AML-193 (cell line): Measurements from ENCODE around the gene DPH6.
"Not testable (repeated sequence)": the region's sequence is repeated elsewhere in the genome, so short reads cannot be mapped to it uniquely, and the experiment has no call there.

Source experiments
- DNase-seq, 2 experiments: peaks; one replicate each; lab custom pipeline; 2025; lab: John Stamatoyannopoulos, UW

DPH6 gene, protein sequence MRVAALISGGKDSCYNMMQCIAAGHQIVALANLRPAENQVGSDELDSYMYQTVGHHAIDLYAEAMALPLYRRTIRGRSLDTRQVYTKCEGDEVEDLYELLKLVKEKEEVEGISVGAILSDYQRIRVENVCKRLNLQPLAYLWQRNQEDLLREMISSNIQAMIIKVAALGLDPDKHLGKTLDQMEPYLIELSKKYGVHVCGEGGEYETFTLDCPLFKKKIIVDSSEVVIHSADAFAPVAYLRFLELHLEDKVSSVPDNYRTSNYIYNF

DNA sequence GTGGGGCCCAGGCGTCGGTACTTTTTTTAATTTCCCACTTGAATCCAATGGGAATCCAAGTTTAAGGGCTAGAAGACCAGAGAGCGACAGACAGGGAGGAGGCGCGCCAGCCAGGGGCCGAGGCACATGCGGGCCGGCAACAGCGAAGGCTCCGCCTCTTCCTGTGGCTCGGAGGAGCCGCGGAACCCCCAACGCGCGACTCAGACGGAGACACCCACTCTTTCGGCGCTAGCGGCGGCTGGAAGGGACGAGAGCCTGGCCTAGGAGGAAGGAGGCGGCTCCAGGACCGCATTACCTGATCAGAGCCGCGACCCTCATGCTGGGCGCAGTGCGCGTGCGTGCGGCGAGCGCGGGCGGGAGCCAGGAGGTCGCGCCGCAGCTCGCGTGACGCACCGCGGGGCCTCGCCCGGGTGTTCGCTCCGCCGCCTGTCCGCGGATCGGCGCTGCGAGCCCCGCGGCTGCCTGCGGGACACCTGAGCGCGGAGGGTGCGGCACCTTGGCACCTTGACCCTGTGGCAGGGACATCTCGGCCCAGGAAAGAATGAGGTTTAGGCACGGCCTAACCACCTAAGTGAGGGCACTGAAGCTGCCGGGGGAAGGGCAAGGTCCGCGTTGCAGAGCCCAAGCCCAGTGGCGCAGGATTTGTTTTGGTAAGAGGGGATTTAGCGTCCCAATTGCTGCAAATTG is at the start of gene DPH6:
TSS of gene DPH6 (minus strand) at position 342 of the 687 bp plus-strand sequence. CDS start at position 318, 24 bp downstream.
- DNase-seq = peak; percentile 46 to 57

DNA sequence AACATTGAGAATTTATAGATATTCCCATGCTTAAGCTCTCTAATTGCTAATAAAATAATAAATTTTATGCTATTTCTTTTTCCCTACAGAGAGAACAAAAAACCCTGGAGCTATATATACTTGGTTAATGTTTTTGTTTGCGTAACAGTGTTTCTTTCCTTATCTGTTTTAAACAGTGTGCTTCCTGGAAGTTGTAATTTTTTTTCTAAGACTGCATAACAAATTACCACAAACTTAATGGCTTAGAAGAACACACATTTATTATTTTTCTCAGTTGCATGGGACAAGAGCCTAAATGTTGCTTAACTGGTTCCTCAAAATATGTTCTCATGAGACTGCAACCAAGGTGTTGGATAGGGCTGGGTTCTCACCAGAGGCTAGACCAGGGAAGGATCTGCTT is 49.7 kb upstream of the DPH6 start:
- DNase-seq = no peak

DNA sequence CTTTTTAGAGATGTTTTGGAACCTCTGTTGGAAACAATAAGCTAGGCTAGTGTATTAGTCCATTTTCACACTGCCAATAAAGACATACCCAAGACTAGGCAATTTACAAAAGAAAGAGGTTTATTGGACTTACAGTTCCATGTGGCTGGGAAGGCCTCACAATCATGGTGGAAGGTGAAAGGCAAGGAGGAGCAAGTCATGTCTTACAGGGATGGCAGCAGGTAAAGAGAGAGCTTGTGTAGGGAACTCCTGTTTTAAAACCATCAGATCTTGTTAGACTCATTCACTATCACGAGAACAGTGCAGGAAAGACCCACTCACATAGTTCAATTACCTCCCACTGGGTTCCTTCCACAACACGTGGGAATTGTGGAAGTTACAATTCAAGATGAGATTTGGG is 46.0 kb upstream of the DPH6 start:
- not testable (repeated sequence) for DNase-seq

DNA sequence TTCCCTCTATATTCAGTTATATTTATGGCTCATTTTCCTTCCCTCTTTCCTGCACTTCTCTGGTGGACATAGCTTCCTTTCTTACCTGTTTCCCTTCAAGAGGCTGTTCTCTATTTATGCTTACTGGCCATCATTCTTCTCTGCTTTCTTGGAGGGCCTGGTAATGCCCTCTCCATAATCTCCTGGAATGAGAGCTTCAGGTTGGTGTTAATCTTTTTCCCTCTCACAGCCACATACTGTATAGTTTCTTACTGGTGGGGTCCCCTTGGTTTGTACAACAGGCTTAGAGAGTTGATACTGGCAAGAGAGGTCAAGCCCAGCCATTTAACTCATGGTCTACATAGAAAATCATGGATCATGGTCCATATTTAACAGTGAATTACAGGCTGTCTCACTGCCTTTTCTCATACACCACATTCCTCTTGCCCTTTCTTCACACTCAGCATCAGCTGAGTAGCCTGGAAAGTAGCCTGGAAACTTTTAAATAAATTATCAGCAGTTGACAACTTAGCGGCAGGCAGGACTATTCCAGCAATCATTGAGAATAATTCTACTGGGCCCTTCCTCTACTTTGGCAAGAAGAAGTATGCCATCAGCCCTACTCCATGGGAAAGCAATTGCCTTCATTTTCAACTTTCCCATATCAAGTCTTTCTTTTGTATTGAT is 38.0 kb upstream of the DPH6 start:
- DNase-seq = no peak

DNA sequence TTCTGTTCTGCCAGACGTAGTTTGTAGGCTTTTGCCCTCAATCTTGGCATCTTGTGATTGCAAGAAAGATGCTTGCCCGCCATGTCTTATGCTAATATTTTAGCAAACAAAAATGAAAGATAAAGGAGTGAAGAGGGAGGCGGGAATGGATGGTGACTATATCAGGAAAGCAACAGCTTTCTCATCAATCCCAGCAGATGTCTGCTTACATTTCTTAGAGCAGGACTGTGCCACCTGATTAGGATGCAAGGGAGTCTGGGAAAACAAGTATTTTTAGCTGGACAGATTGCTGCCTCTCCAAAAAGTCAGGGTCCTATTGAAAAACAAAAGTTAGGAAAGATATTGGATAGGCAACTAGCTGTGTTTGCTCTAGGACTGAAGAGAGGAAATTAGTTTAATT is 34.6 kb upstream of the DPH6 start:
- no peak for DNase-seq

DNA sequence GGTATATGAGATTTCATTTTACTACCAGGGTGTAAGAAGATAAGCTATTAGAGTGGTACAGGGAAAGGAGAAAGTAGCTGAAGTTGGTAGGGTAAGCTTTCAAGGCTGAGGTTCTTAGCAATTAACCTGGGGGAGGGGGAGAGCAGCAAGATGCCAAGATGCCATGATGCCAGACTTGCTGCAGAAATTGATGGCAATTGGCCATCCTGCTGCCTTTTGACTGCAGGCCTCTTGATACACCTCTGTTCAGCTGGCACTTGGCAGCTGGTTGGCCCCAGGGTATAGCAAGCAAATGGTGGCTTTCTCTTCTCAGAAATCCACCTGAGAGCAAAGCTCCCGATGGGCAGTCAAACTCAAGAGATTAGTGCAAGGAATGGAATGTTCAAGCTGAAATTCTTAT is 21.4 kb upstream of the DPH6 start:
- DNase-seq = no peak

DNA sequence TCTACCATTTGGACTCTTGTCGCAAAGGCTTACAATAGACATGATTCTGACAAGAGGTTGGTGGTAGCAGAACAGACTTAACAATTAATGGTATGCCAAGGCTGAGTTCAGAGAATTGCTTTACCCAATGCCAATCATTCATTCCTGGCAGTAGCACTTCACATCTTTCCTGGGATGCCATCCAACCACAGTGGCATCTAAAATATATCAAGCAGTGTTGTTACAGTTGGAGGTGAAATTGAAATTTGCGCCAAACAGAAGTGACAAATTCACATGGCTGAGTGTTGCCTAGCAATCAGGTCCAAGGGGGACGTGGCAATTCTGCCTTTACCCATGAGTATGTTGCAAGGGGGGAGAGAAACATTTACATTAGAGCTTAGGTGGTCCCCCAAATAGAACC is 21.0 kb upstream of the DPH6 start:
- DNase-seq = no peak

DNA sequence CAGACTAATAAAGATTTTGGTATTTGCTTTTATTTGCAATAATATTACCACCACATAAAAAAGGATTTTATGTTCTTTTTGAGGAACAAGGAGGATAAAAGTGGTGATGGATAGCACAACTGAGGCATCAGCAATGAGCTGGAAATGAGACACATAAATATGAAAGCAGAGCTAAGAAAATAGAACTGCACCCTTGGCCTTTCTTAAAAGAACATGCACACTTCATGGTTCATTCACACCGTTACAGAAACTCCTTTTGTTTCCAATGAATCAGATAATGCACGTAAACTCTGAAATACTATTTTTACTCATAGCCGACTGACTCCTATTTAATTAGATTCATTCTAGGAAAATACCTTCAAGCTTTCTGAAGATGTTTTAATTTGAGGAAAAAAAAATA is 19.9 kb upstream of the DPH6 start:
- no peak for DNase-seq

DNA sequence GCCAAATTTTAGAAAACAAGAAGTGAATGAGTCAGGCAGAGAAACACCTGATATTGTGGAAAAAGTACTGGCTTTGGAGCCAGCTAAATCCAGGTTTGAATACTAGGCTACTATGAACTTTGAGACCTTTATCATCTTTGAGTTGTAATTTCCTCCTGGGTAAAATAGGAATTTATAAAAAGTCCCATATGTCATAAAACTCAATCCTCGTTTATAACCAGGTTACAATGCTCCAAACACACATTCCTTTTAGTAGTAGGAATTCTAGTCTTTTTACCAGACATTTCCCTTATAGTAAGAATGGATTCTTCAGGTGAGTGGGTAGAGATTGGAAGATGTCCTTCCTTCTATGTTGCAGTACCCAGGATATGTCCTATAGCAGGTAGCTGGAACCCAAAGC is 16.7 kb upstream of the DPH6 start:
- DNase-seq = no peak

DNA sequence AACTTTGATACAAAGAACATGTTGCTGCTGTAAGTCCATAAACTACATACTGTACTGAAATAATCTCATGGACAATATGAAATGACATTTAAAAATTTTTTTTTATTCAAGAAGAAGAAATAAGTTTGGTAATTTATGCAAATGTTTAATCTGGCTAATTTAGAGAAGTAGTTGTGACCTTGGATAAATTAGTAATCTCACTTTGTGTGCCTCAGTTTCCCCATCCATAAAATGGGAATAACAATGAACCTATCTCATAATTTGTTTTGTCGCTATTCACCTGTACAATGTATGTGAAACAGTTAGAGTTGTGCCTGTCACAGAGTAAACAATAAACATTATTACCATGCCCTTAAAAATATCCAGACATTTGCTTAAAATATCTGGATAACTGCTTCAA is 15.3 kb upstream of the DPH6 start:
- DNase-seq = no peak

DNA sequence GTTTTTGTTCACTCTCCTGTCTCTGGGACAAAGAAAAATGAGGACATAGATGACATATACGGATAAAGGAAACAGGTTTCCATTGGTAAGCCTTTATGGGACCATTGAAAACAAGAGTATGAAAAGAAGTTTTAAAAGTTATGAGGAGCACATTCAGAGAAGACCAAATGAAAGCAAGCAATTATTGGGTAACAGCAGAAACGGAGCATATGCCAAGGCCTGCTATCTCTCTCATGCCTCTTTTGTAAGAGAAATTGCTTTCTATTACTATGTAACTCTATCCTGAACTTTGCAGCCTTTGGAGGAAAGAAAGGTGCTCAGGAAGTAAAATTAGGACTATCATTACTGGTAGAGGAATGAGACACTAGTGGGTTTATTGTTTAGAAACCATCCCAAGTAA is 14.9 kb upstream of the DPH6 start:
- no peak for DNase-seq

DNA sequence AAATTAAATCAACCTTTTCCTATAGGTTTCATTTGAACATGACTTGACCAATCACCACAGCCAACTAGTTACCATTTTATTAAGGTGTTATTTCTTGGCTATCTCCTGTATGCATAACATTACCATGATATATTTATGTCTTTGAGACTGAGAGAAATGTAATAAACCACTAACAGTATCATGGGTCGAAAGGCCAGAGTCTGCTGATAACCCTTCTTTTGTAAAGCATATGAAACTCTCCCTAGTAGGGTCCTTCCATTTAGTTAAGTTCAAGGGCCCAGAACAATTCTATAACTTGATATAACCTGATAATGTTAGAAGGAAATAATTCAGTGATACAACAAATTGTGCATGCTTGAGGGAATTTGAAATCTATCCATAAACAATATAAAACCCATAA is 14.3 kb upstream of the DPH6 start:
- no peak for DNase-seq

DNA sequence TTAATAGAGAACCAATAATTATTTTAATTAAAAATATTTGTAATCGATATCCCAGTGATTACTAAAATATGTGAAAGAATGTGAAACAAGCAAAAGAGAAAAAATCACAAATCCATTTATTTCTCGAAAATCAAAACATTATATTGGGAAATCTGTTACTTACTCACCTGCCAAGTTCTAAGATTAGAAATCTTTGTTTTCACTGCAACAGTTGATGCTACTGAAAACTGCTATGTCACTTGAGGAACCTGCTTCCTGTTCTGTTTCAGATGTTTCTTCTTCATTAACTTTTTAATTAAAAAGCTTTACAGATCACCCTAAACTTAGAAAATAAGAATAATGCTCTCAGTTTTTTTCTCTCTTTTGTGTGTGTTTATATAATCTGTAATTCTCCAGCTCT is 13.7 kb upstream of the DPH6 start:
- DNase-seq = no peak

DNA sequence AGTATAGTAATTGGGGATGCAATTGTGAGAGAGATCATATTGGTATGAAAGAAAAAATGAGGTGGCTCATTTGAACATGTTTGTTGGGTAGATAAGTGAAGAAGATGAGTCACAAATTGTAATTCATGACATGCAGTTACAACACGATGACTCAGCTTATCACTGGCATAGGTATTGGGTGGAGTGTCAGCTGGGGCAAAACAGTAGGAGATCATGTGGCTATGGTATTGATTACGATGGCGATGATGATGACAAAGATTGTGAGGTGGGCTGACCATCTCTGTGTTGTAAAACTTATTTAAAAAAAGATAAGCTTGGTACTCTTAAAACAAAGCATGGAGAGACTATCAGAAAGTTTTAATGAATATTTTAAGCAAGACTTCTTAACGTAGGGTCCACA is 11.6 kb upstream of the DPH6 start:
- no peak for DNase-seq

DNA sequence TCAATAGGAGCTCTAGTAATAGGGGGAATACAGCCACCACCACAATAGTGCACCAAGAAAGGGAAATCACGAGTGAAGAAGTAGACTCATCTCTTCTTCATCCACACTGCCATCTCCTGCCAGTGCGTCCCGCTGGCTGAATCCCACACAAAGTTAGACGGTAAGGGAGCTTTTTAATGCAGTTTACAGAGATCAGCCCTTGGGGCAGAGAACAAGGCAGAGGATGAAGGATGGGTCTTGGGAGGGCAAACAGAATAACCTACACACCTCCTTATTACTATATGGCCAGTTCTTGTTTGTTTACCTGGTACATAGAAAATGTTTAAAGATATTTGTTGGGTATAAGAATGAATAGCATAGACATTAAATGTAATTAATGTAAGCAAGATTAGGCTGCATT is 11.0 kb upstream of the DPH6 start:
- DNase-seq = no peak

DNA sequence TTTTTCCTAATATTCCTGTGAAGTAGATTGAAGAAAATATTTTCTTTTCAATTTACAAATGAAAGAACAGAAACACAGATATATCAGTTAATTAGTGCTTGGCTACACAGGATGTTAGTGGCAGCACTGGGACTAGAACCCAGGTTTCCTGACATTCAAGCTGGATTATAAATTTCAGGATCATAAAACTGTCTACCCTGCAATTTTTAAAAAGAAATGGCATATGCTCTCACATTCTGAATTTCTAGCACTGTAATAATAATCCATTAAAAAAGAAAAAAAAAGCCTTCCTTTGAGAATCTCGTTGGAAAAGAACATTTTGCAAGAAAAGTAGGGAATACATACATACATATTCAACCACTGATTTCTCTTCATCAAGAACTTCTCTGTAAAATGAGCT is 9.3 kb upstream of the DPH6 start:
- DNase-seq = no peak

DNA sequence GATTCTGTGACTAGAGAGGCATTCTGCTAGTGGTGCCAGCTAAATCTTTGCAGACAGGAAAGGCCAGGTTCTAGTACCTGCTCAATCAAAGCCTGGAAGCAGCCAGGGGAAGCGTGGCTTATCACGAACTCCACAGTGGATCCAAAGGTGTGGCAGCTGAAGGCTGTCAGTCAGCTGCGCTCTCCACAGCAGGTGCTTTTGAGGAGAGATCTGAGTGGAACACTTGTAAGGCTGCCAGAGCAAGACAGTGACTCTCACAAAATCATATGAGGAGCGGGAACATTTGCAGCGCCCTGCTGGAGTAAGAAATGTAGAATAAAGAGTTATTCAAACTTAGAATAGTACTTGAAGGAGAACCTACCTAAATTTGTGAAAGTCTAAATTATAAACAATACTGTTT is 5.0 kb upstream of the DPH6 start:
- no peak for DNase-seq

DNA sequence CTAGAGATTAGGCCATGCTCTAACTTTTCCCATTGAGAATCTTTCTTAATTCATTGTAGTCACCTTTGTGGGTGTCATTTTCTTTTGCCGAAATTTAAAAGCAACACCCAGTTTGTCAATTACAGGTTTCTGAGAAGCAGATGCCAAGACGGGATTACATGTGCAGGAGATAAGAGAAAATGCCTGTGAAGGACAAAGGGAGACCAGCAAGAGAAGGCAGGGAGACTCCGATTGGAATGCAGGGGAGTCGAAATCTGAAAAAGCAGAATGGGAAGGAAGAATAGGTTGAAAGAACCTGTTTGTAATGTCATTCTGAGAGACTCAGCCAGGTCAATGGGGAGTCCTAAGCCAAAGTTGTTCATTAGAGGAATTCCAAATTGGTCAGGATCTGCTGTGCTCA is 3.6 kb upstream of the DPH6 start:
- DNase-seq = no peak

DNA sequence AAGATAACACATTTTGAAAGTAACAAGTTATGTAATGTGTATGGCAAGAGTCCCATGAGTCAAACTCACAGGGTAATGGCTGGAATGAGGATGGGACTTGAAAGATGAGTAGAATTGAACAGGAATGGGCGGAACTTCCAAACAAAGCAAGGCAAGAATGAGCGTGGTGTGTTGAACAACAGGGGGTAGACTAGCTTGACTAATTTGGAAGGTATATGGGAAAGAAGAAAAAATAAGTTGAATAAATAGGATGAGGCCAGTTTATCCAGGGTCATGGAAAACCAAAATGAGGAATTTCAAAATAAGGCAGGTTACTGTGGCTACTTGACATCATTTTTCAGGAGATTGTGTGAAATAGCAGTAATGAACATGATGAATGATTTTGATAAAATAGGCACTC is 2.5 kb upstream of the DPH6 start:
- no peak for DNase-seq

DNA sequence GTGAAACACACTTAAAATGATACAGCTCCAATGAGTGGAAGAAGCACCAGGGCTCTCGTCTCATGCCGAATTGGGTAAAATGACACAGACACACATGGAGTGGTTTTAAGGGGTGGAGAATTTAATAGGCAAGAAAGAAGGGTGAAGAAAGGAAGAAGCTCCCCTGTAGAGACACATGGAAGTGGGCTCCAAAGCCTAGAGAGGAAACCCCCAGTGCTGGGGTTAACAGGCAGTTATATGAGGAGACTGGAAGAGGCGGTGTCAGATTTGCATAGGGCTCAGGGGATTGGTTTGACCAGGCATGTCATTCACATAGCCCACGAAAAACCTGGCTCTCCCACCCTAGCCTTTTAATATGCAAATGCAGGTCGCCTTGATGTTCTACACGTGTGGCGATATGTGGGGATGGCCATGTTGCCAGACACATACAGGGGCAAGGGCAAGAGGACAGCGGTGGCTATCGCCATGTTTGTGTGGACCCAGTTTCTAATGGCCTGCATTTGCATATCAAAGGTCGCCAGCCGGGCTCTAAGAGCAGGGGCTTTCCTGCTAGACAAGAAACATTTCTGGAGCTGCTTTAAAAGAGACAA is 1.9 kb upstream of the DPH6 start:
- DNase-seq = no peak

DNA sequence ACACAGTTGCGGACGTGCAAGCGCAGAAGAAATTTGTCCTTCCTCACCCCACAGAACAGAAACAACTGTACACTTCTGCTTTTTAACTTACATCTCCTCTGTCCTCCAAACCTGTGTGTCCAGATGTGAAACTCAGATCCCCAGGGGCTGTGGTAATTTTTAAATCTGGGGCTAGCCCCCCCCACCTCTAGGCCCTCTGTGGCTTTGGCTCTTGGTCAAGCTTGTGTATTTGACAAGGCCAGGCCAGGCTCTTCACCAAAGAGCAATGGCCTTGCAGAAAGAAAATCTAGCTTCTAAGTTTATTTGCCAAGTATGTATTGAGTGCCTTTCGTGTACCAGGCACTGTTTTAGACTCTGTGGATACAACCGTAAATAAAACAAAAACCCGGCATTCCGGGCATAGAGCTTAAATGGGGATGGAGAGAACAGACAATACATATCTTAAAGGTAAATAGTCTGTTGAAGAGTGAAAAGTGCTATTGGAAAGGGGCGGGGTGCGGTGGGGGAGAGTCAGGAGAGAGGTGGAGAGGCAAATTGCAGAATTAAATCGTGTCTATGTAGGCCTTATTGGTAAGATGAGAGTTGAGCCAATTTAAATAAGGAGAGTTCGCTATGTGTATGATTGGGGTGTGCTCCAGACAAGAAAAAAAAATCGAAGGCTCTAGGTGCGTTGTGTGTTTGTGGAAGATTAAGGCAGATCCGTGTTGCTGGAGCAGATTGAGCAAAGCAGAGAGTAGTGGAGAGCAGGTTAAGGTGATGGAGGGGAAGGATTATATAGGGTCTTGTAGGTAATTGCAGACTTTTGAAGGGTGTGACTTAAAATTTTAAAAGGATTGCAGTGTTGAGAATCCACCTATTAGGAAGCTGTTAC is 781 bp upstream of the DPH6 start:
- peak; percentile 26 to 39 for DNase-seq

DNA sequence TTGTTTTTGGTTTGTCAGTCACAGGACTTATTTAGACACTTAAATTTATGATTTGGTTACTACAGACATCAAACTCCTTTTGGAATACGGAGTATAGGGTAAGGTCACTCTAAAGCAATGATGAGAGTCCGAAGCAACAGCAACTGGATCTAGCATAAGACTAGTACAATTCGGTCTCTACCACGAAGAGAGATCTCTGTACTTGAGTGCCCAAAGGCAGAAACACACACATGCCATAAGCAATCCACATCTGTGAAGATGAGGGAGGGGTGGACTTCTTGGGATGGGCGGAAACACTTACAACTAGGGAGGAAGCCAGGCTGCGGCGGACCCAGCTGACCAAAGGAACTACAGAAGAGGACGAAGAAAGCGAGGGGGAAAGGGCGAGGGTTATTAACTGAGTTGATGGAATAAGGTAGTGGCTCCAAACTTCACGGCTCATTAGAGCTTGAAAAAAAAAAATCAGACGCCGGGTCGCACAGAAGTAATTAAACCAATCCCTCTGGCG is 595 bp downstream of the DPH6 start:
- DNase-seq = peak; percentile 32 to 37
